ENCODE measurements around the gene DACT2.

The DACT2 gene

DNA sequence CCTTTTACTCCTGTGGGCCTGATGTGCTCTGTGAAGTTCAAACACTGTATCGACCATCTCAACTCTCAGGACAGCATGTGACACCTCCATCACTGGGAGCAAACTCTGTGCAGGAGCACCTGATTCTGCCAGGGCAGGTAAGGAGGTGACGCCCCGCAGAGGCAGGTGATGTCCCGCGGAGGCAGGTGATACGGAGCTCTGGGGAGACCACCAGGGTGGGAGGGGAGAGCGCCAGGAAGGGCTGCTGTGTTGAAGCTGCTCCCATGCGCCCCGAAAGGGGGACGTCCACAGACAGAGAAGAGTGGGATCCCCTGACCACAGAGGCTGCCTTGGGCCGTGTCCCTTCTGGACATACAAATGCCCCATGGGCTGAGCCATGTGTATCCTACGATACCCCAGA lies 58.3 kb downstream of the DACT2 start:
- no peak for DNase-seq

DNA sequence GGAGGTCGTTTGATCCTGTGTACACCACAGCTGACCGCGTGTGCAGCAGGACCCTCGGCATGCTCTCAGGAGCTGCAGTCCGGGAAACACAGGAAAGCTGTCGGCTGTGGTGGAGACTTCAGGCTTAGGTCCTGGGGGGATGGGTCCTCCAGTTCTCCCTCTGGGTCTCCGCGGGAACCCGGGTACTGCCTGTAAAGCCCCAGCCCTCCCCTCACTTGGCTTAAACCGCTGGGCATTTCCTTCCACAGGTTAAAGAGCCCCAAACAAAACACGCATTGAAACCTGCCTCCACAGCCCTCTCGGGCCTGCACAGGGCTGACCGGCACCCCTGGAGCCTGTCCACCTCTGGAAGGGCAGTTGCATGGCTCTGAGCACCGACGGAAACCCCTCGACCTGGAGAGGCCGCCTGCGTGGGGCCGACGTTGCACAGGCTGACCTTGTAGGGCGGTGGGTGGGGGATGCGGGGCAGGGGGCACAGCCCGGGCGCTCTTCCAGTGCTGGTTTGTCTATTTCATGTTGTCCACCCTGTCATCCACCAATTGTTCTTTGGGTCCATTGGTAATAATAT lies 59.1 kb downstream of the DACT2 start:
- no peak for DNase-seq

DNA sequence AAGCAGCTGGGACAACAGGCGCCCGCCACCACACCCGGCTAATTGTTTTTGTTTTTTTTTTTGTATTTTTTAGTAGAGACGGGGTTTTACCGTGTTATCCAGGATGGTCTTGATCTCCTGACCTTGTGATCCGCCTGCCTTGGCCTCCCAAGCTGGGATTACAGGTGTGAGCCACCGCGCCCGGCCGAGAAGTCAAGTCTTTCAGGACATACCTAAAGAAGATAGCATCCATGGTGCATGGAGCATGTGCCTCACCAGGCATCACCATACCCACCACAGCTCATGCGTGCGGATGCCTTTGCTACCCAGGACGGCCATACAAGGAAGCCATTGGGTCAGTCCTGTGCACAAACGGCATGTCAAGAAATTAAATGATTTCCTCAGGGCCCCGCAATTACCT lies 60.8 kb downstream of the DACT2 start:
- DNase-seq: no peak

DNA sequence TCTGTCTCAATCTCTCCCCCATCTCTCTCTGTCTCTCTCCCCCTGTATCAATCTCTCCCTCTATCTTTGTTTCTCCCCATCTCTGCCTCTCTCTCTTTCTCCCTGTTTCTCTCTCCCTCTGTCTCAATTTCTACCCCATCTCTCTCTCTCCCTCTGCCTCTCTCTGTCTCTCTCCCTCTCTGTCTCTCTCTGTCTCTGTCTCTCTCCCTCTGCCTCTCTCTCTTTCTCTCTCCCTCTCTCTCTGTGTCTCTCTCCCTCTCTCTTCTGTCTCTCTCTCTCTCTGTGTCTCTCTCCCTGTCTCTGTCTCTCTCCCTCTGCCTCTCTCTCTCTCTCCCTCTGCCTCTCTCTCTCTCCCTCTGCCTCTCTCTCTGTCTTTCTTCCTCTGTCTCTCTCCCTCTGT lies 62.6 kb downstream of the DACT2 start:
- DNase-seq: no peak
